NCI-H446 treated with DMSO at 0.1 percent for 48 hours (cell line): ENCODE results near the gene DDX11.
"Not testable (repeated sequence)": the region's sequence is repeated elsewhere in the genome, so short reads cannot be mapped to it uniquely, and the experiment has no call there.

Experiments used
- DNase-seq: peaks from one replicate; lab custom pipeline; 2025; lab: John Stamatoyannopoulos, UW

Gene DDX11

DNA sequence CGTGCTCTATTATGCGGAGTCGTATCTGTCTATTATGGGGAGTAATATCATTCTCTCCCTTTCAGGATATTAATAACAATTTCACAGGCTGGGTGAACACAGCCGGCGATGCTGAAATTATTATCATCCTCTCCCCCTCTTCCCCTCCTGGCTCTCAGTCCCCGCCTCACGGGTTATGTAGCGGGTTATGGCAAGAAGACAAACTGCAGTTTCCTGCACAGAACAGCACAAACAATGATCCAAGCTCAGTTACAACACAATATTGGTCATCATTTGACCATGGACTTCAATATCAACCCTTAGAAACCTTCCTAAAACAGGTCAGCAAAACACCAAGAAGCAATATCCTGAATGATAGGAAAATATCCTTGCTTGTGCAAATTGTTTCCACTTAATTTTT, 50.5 kb downstream of the DDX11 start:
- DNase-seq, result not testable (repeated sequence)

DNA sequence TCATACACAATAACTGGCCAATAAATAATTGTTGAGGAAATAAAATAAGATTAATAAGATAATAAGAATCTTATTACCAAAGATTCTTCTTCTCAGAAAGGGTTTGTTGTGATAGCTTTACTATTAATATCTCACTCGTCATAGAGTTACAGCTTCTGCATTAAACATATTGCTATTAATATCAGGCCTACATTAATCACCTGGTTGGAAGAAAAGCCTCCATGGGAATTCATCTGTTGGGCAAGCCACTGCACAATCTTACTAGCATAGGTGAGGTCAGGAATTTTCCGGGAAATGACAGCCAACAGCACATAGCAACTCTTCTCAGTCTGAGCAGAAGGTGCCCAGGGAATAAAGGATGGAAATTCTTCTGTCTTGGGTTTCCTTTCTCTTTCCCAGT, 51.5 kb downstream of the DDX11 start:
- DNase-seq, result not testable (repeated sequence)

DNA sequence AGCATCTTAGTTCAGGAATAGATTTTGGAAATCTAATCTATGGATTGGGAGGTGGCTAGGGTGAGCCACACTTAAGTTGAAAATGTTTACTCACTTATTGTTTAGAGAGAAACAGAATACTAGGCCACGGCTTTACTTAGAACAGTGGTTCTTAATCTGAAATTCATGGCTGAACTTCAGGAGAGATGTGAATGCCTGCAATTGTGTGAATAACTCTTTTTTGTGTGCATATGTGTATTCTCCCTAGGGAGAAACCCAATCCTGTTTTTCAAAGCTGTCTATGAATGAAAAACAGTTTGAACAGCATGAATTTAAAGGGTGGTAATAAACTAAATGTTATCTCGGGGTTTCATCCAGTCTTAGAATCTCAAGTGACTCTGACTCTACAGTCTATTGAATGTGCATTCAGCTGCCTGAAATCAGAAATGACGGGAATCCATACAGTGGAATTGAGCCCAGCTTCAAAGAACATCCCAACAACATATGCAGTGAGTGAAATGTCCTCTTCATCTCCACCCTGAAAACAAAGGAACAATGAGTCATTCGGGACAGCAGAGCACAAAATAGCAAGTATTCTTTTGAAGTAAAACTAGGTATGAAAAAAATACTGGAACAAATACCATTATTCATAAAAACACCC, 53.7 kb downstream of the DDX11 start:
- DNase-seq, result not testable (repeated sequence)

DNA sequence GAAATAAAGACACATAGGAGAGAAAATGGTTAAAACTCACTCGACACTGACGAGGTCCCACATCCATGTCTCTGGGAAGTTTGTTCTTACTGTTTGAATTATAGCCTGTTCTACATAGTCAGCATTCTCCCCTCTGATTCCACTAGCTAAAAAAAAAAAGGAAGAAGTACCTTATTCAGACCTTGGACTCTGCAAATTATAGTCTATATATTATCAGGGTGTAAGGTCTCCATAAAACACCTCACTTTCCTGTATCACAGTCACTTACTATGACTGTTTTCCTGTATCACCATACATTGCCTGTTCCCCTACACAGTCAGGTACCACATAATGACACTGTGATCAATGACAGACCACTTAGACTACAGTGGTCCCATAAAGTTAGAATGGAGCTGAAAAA, 62.9 kb downstream of the DDX11 start:
- DNase-seq, result not testable (repeated sequence)

DNA sequence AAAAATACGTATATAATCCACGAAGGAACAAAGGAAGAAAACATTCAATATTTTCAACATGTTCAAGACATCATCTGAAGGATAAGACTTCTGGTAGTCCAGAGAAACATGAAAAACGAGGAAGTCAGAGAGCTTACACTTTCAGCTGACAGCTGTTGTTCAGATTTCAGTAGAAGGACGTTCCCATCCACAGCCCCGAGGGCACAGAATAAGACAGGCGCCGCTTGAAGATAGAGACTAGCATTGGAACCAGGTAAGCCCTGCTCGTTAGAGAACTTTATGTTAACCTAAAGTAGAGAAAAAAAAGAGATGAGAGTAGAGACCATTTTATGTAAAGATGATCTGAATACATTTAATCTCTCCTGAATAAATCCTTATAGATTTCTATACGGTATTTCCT, 71.1 kb downstream of the DDX11 start:
- not testable (repeated sequence) for DNase-seq

DNA sequence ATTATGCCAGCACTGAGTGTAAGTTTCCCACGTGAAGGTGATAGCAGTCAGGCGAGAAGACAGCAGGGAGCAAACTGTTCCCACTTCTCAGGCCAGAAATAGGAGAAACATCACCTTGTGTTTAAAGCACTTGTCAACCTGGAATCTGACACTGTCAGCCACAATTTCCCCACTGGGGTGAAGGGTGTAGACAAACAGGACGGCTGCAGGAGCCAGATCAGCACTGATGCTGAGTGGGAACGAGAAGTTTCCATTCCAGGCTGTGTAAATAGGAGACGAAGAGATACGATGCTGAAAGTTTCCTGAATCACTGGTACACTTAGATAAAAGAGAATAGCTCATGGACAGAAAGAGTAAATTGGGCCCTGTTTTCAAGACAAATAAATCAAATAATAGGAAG, 71.6 kb downstream of the DDX11 start:
- DNase-seq, result not testable (repeated sequence)

DNA sequence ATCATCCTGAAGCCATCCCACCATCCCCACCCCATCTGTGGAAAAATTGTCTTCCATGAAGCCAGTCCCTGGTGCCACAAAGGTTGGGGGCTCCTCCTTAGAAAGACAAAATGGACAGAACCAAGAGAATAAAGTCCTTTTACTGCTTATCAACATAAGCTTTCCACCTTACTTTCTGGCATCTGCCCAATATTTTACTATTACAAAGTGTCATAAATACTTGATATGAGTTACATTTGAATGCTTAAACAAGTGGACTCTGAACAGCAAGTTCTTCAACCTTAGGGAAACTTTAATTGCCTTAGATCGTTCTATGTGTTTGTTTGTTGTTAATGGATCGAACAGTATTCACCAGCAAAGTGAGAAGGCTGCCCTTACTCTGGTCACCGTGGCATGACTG, 73.8 kb downstream of the DDX11 start:
- DNase-seq, result not testable (repeated sequence)

DNA sequence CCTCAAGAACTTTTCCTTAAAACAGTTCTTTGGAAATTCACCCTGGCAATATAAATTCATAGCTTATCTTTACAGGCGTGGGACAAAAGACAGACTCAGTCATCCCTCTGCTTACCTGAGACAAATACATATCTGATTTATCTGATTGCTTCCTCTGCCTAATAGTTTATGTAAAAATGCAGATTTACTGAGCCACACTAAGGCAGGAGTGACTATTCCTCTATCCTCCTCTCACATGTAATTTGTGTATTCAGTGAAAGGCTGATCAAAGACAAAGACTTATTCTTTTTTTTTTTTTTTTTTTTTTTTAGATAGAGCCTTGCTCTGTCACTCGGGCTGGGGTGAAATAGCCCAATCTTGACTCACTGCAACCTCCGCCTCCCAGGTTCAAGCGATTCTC, 77.1 kb downstream of the DDX11 start:
- DNase-seq, result not testable (repeated sequence)
